Urothelium cell line (cell line): ENCODE results near the gene FBXO17.
"Not testable (repeated sequence)": the region's sequence is repeated elsewhere in the genome, so short reads cannot be mapped to it uniquely, and the experiment has no call there.

Source experiments
- DNase-seq: peaks from one replicate; pipeline ENCODE4 v3.0.0; 2011; ENCODE audit warnings: low spot score, mixed read lengths
- FAIRE-seq: peaks from 2 replicates; lab custom pipeline; 2011; peaks lifted over from hg19 to GRCh38; lab: Jason Lieb, UNC

The FBXO17 gene

GRCh38 chr19:38945562-38946228 is 29.8 kb downstream of the FBXO17 start:
- DNase-seq (no peak), FAIRE-seq (no peak)

GRCh38 chr19:38944981-38945506 is 30.5 kb downstream of the FBXO17 start:
- no peak for DNase-seq
- FAIRE-seq: no peak

GRCh38 chr19:38942471-38943181 is 32.9 kb downstream of the FBXO17 start:
- FAIRE-seq (no peak), DNase-seq (no peak)

DNA sequence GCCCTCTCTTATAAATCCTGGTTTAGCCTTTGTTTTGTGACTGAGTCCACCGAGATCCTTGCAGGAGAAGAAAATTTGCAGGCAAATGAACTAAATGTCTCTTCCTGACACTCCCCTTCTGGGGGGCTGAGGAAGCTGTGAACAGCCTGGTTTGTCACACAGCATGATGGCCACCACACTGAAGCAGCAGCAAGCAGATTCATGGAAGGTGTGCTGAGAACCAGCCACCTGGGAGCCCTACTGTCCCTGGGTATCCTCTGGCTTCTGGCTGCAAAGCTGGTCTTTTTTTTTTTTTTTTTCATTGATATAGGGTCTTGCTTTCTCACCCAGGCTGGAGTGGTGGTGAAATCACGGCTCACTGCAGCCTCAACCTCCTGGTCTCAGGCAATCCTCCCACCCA is 33.6 kb downstream of the FBXO17 start:
- DNase-seq (no peak), FAIRE-seq (no peak)

DNA sequence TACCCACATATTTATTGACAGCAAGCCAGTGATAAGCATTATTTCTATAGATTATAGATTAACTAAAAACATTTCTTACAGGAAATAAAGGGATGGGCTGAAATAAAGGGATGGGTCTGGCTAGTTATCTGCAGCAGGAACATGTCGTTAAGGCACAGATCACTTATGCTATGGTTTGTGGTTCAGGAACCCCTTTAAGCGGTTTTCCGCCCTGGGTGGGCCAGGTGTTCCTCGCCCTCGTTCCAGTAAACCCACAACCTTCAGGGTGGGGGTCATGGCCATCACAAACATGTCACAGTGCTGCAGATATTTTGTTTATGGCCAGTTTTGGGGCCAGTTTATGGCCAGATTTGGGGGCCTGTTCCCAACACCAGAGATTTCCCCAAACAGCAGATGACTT is 34.1 kb downstream of the FBXO17 start:
- not testable (repeated sequence) for DNase-seq, FAIRE-seq

- FAIRE-seq (no peak), DNase-seq (no peak)
Observed at GRCh38 chr19:38939957-38940356, 35.6 kb downstream of the FBXO17 start.

- FAIRE-seq (no peak), DNase-seq (no peak)
Observed at GRCh38 chr19:38933544-38933943, 42.0 kb downstream of the FBXO17 start.

DNA sequence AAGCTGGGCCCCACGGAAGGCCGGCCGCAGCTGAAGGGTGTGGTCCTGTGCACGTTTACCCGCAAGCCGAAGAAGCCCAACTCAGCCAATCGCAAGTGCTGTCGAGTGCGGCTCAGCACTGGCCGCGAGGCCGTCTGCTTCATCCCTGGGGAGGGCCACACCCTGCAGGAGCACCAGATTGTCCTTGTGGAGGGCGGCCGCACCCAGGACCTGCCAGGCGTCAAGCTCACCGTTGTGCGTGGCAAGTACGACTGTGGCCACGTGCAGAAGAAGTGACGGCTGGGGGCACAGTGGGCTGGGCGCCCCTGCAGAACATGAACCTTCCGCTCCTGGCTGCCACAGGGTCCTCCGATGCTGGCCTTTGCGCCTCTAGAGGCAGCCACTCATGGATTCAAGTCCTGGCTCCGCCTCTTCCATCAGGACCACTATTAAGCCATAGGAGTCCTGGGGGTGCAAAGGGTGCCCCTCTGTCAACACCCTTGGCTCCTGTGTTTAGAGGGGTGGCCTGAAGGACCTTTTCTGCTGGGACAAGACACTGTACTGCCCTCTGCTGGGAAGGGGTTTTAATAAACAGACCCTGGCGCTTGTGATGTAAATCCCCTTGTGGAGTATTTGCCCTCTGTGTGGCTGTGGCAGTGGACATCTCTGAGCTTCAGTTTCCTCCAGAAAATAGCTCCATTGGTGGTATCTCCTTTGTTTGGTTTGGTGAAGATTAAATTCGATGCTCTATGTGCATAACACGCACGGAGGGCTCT is 42.9 kb downstream of the FBXO17 start:
- DNase-seq (no peak), FAIRE-seq (no peak)

GRCh38 chr19:38931521-38931793 is 44.1 kb downstream of the FBXO17 start:
- FAIRE-seq: no peak
- DNase-seq: no peak

DNA sequence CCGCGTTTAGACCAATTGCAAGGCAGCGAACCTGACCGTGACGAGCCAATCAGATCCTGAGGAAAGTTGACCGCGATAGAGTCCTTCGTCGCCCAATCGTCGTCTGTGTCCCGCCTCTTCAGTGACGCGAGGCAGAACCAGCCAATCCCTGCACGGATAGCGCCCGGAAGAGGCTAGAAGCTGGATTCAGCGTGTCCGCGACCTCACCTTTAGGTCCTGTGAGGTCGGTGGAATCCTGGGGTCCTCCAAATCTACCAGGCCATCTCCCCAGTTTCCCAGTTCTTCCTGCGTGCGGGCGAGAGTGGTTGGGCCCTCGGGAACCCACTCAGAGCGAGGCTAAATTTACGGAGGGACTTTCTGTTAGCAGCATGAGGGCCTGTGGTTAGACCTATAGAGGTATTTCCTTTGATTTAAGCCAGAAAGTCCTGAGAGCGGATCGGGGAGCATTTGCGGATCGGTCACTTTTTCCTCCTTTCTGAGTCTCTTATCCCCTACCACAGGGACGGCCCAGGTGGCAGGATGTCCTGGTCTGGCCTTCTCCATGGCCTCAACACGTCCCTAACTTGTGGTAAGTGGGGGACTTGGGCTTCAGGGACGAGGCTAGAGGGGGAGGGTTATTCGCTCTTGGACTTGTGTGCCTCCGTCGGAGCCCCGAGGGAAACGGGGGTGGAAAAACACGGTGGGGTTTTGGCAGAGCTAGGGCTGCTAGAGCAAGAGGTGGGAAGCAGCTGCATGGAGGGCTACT is 44.6 kb downstream of the FBXO17 start, which contains the start of gene MRPS12:
Gene MRPS12, plus strand, starts transcription at position 169 of the 745 bp plus-strand sequence. Its CDS starts 351 bp downstream, at position 520.
- FAIRE-seq: peak; percentile 95
- DNase-seq: peak; percentile 99

DNA sequence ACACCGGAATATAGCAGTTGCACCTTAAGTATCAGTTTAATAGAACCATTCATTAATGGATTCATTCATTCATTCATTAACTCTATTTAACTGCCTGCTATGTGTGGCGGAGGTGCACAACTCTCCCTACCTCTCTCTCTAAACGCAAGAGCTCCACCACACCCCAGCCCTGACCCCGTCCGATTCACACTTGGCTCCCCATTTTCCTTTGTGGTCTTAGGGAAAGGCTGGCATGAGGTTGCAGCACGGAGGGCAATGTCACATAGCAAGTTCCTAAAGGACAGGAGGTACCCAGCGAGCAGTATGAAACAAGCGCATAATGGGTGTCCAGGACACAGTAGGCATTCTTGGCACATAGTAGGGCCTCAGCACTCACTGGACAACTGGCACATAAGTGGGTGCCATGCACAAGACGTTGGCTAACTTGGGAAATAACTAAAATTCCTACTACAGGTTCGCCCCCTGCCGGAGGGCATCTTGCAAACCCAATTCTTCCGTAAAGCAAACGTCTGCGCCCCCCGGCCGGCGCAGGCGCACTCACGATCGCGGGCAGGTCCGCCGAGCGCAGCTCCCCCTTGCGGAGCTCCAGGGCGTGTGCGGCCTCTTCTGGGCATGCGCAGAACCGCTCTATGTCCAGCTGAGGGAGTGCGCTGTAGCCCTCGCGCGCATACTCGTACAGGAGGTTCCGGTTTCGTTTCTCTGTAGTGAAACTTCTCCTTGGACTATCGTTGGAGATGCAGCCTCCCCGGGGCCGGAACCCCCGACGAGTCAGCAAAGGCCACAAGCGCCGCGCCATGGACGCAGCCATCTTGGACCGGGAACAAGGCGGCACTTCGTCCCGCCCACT is 45.4 kb downstream of the FBXO17 start, which contains the start of gene SARS2:
Gene SARS2, minus strand, starts transcription at position 835 of the 847 bp plus-strand sequence. Its CDS starts 27 bp downstream, at position 808.
- DNase-seq (peak; percentile 98), FAIRE-seq (no peak)

- FAIRE-seq: no peak
Observed at GRCh38 chr19:38928391-38929001, 47.0 kb downstream of the FBXO17 start.

DNA sequence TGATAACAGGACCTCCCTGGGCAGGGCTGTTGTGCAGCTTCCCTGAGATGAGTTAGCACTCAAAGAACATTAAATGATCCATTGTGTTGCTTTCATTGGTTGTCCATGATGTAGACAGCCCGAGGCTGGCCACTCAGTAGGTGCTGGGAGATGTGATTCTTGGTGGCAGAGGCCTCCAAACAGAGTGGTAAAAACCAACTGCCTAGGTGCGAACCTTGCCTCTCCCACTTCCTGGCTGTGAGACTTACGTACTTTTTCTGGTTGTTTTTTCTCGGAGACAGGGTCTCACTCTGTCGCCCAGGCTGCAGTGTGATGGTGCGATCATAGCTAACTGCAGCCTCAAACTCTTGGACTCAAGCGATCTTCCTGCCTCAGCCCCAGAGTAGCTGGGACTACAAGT is 51.2 kb downstream of the FBXO17 start:
- FAIRE-seq (no peak), DNase-seq (no peak)

More at GRCh38 chr19:38928391-38929001, 47.0 kb downstream of the FBXO17 start:
- no peak for DNase-seq

DNA sequence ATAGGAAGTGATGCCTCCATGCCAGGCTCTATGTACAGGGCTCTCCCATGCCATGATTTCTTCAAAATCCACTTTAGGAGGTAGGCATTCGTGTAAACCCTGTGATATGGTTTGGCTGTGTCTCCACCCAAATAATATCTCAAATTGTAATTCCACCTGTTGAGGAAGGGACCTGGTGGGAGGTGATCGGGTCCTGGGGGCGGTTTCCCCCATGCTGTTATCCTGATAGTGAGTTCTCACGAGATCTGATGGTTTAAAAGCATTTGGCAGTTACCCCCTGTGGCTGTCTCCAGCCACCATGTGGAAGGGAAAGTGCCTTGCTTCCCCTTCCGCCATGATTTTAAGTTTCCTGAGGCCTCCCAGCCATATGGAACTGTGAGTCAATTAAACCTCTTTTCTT is 53.1 kb downstream of the FBXO17 start:
- DNase-seq: no peak
- FAIRE-seq: no peak

- DNase-seq (no peak), FAIRE-seq (no peak)
Observed at GRCh38 chr19:38921420-38922274, 53.9 kb downstream of the FBXO17 start.

GRCh38 chr19:38920602-38921419 is 54.7 kb downstream of the FBXO17 start:
- DNase-seq (no peak), FAIRE-seq (peak; percentile 83)

DNA sequence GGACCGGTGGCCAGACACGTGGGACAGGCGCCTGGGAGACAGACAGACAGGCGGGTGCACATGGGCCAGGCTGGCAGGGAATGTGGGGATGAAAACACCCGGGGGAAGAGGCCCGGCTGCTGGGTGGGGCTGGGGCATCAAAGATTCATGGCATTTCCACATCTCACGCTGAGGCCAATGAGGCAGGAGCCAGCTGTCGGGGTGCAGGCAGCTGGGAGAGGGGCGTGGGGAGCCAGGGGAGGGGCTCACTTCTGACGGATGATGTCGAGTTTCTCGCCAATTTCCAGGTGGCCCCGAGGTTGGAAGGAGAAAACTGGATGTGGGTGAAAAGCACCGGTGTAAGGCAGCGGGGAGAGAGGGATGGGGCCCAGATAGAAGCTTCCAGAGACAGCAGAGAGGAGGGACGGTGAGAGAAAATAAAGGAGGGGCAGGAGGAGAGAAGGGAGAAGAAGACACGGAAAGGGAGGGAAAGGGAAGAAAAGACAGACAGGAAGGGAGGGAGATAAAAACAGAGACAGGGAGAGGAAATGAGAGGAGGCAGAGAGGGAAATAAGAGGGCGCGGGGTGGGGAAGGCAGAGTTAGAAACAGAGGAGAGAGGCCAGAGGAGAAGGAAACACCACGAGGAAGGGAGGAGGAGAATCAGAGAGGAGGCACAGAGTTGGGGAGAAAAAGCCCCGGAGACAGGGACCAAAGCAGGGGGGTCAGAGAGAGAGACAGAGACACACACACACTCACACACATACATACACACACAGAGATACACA is 55.5 kb downstream of the FBXO17 start:
- DNase-seq: no peak
- no peak for FAIRE-seq
